AML-193 (cell line): Measurements from ENCODE around the gene GNPDA2.
"Not testable (repeated sequence)": the region's sequence is repeated elsewhere in the genome, so short reads cannot be mapped to it uniquely, and the experiment has no call there.

Source experiments
- DNase-seq, 2 experiments: peaks; one replicate each; lab custom pipeline; 2025; lab: John Stamatoyannopoulos, UW

The GNPDA2 gene

GRCh38 chr4:44726038-44726871, at the start of gene GNPDA2:
Gene GNPDA2 (minus strand): TSS chr4:44726556. CDS start chr4:44722207, 4,349 bp downstream.
- no peak for DNase-seq

GRCh38 chr4:44772340-44772739, 46.0 kb upstream of the GNPDA2 start:
- no peak for DNase-seq

GRCh38 chr4:44771789-44772188, 45.4 kb upstream of the GNPDA2 start:
- no peak for DNase-seq

- no peak for DNase-seq
These were observed 40.1 kb upstream of the GNPDA2 start for GRCh38 chr4:44766453-44766852.

GRCh38 chr4:44765116-44765515, 38.8 kb upstream of the GNPDA2 start:
- no peak for DNase-seq

- no peak for DNase-seq
These were observed 35.0 kb upstream of the GNPDA2 start for GRCh38 chr4:44761306-44761705.

GRCh38 chr4:44760142-44760898, 34.0 kb upstream of the GNPDA2 start:
- DNase-seq = peak; percentile 34 to 52

- no peak for DNase-seq
These were observed 30.2 kb upstream of the GNPDA2 start for GRCh38 chr4:44756559-44756958.

- DNase-seq = peak in 1 of 2 experiments; percentile 3
These were observed 13.8 kb upstream of the GNPDA2 start for GRCh38 chr4:44740201-44740600.

GRCh38 chr4:44738615-44739014, 12.3 kb upstream of the GNPDA2 start:
- peak; percentile 3 to 6 for DNase-seq

GRCh38 chr4:44736900-44737299, 10.5 kb upstream of the GNPDA2 start:
- DNase-seq = no peak

- DNase-seq = not testable (repeated sequence)
These were observed 2.3 kb upstream of the GNPDA2 start for GRCh38 chr4:44728694-44729093.

- DNase-seq = no peak
These were observed 1.1 kb upstream of the GNPDA2 start for GRCh38 chr4:44727471-44727870.

- DNase-seq = no peak
These were observed 674 bp downstream of the GNPDA2 start for GRCh38 chr4:44725726-44726037.

GRCh38 chr4:44725166-44725565, 1.2 kb downstream of the GNPDA2 start:
- no peak for DNase-seq

GRCh38 chr4:44722001-44722400, 4.4 kb downstream of the GNPDA2 start:
- DNase-seq = no peak

- no peak for DNase-seq
These were observed 6.0 kb downstream of the GNPDA2 start for GRCh38 chr4:44720371-44720770.

- DNase-seq = no peak
These were observed 9.8 kb downstream of the GNPDA2 start for GRCh38 chr4:44716597-44716996.

- DNase-seq = no peak
These were observed 13.2 kb downstream of the GNPDA2 start for GRCh38 chr4:44713125-44713524.

- DNase-seq = no peak
These were observed 21.7 kb downstream of the GNPDA2 start for GRCh38 chr4:44704673-44705072.

- DNase-seq = no peak
These were observed 25.3 kb downstream of the GNPDA2 start for GRCh38 chr4:44701037-44701436.

GRCh38 chr4:44700427-44700826, 25.9 kb downstream of the GNPDA2 start:
- DNase-seq = no peak

GRCh38 chr4:44684648-44685047, 41.7 kb downstream of the GNPDA2 start:
- no peak for DNase-seq
